OCI-LY3 (cell line): ENCODE data around the gene XCR1.
"Not testable (repeated sequence)": the region's sequence is repeated elsewhere in the genome, so short reads cannot be mapped to it uniquely, and the experiment has no call there.

ENCODE experiments used
- EZH2phosphoT487 ChIP-seq: fragments of 200-600 bp; shearing (Covaris generic); IDR thresholded peaks from 2 replicates; pipeline ENCODE4 v1.6.1; 2018; ENCODE audit warnings: antibody characterized with exemption, mixed run types, low read depth
- TF ChIP-seq, protein P1 (sequence below): fragments of 200-600, 300-600 bp; sonication (generic); IDR thresholded peaks from 2 replicates; pipeline ENCODE4 v1.5.1; 2014; ENCODE audit warnings: antibody characterized with exemption, low read length, low read depth

DNA sequence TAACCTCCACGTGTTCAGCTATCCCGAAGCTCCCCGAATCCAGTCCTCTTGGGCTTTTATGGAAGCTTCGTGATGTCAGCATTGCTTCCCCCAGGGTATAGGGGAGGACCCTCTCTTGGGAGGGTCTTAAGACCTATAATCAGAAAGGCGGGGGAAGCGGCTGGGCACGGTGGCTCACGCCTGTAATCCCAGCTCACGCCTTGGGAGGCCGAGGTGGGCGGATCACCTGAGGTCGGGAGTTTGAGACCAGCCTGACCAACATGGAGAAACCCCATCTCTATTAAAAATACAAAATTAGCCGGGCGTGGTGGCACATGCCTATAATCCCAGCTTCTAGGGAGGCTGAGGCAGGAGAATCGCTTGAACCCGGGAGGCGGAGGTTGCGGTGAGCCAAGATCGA, 29.8 kb downstream of the XCR1 start:
- not testable (repeated sequence) for TF ChIP-seq EZH2phosphoT487
- TF ChIP-seq, protein P1, sequence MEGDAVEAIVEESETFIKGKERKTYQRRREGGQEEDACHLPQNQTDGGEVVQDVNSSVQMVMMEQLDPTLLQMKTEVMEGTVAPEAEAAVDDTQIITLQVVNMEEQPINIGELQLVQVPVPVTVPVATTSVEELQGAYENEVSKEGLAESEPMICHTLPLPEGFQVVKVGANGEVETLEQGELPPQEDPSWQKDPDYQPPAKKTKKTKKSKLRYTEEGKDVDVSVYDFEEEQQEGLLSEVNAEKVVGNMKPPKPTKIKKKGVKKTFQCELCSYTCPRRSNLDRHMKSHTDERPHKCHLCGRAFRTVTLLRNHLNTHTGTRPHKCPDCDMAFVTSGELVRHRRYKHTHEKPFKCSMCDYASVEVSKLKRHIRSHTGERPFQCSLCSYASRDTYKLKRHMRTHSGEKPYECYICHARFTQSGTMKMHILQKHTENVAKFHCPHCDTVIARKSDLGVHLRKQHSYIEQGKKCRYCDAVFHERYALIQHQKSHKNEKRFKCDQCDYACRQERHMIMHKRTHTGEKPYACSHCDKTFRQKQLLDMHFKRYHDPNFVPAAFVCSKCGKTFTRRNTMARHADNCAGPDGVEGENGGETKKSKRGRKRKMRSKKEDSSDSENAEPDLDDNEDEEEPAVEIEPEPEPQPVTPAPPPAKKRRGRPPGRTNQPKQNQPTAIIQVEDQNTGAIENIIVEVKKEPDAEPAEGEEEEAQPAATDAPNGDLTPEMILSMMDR, result not testable (repeated sequence)
